ENCODE results near the gene BTRC.
A peak's percentile ranks its signal among the peaks of the same experiment; 100 is the strongest.

BTRC gene

GRCh38 chr10:101567165-101568006, 213.4 kb downstream of the BTRC start:
- no peak overlapping the region for H3K4me3 ChIP-seq (ENCODE audit: low read depth, low read length)
- no peak for TF ChIP-seq CTCF (conservative IDR thresholded peaks at IDR 0.05; ENCODE audit: low read depth, low read length)
- no peak for DNase-seq (ENCODE audit: low read depth)

- DNase-seq (ENCODE audit: low read depth) = no peak
- TF ChIP-seq CTCF (conservative IDR thresholded peaks at IDR 0.05; ENCODE audit: low read depth, low read length) = no peak
- H3K4me3 ChIP-seq (ENCODE audit: low read depth, low read length) = no peak overlapping the region
Measured at GRCh38 chr10:101568054-101568745, 214.2 kb downstream of the BTRC start.

- H3K4me3 ChIP-seq (ENCODE audit: low read depth, low read length) = no peak overlapping the region
- no peak for TF ChIP-seq CTCF (conservative IDR thresholded peaks at IDR 0.05; ENCODE audit: low read depth, low read length)
- DNase-seq (ENCODE audit: low read depth) = no peak
Measured at GRCh38 chr10:101569323-101569621, 215.3 kb downstream of the BTRC start.

- DNase-seq (ENCODE audit: low read depth) = peak; percentile 68
Measured at GRCh38 chr10:101569622-101570427, 215.9 kb downstream of the BTRC start.

GRCh38 chr10:101570428-101571270, 216.7 kb downstream of the BTRC start:
- H3K4me3 ChIP-seq (ENCODE audit: low read depth, low read length) = peak overlapping the region; percentile 63
- DNase-seq (ENCODE audit: low read depth) = no peak
- TF ChIP-seq CTCF (conservative IDR thresholded peaks at IDR 0.05; ENCODE audit: low read depth, low read length) = no peak

More at GRCh38 chr10:101569622-101570427, 215.9 kb downstream of the BTRC start:
- peak overlapping the region; percentile 63 for H3K4me3 ChIP-seq (ENCODE audit: low read depth, low read length)
- peak; percentile 64 for TF ChIP-seq CTCF (conservative IDR thresholded peaks at IDR 0.05; ENCODE audit: low read depth, low read length)

GRCh38 chr10:101571271-101571925, 217.4 kb downstream of the BTRC start:
- TF ChIP-seq CTCF (conservative IDR thresholded peaks at IDR 0.05; ENCODE audit: low read depth, low read length) = no peak
- H3K4me3 ChIP-seq (ENCODE audit: low read depth, low read length) = no peak overlapping the region
- no peak for DNase-seq (ENCODE audit: low read depth)

Measured in choroid plexus epithelial cell (primary cell).